ENCODE data around the gene SHFL. TPM values are rescaled to one million over a fixed set of nuclear protein-coding genes. Genes with fewer than 3 reads are reported as not detected.

SHFL gene
- total RNA-seq, 1 donor from 2014 or later = 28.7 TPM

DNA sequence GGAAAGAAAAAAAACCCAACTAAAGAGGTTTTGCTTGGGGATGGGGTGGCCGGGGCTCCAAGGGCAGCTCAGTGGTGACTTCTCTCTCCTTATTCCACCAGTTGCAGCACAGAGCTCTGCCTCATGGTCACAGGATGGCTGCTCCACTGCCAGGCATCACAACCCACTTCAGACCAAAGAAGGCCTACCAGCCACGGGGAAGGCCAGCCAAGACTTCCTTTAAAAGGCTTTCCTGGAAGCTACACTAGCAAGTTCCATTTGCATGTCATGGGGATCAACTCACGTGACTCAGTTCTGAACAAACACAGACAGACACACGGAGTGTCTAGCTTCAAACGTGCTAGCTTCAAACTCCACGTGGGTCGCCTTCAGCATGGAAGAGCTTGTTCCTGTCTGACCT, 46.8 kb downstream of the SHFL start:
- TF ChIP-seq, protein P1, sequence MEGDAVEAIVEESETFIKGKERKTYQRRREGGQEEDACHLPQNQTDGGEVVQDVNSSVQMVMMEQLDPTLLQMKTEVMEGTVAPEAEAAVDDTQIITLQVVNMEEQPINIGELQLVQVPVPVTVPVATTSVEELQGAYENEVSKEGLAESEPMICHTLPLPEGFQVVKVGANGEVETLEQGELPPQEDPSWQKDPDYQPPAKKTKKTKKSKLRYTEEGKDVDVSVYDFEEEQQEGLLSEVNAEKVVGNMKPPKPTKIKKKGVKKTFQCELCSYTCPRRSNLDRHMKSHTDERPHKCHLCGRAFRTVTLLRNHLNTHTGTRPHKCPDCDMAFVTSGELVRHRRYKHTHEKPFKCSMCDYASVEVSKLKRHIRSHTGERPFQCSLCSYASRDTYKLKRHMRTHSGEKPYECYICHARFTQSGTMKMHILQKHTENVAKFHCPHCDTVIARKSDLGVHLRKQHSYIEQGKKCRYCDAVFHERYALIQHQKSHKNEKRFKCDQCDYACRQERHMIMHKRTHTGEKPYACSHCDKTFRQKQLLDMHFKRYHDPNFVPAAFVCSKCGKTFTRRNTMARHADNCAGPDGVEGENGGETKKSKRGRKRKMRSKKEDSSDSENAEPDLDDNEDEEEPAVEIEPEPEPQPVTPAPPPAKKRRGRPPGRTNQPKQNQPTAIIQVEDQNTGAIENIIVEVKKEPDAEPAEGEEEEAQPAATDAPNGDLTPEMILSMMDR (conservative IDR thresholded peaks at IDR 0.05; ENCODE audit: low read depth, low read length) = no peak
- DNase-seq (ENCODE audit: low read depth) = no peak
- no peak overlapping the region for H3K4me3 ChIP-seq (ENCODE audit: low read depth, low read length)

DNA sequence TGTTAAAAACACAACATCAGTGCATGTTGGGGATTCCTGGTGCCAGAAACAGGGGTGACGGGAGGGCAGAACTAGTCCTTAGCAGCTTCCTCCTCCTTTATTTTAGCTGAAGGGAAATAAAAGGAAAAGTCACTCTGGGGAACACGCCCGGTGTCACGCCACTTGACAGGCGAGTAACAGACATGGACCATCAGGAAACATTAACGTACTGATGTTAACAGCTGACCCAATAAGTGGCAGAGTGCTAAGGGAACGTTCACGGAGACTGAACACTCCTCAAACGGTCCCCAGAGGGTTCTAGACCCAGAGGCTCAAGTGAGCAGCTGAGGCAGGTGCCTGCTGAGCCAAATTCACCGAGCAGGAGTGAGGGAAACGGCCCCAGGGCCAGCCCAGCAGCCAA, 47.5 kb downstream of the SHFL start:
- H3K4me3 ChIP-seq (ENCODE audit: low read depth, low read length) = no peak overlapping the region
- DNase-seq (ENCODE audit: low read depth) = no peak
- TF ChIP-seq, protein P1 (conservative IDR thresholded peaks at IDR 0.05; ENCODE audit: low read depth, low read length) = no peak

DNA sequence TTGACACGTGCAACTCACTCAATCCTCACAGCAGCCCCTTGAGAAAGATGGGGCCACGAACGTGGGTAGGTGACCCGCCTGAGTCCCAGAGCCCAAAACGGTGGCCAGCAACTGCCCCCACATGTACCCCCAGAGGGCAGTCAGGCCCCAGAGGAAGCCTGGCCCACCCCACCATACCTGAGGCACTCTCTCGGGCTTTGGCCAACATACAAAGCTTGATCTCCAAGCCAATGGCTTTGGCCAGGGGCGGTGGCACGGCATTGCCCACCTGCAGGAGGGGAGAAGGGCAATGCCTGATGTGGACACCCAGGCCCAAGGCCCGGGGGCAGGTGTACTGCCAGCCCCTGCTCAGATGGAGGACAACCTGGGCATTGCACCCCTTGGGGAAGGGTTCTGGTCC, 47.9 kb downstream of the SHFL start:
- no peak overlapping the region for H3K4me3 ChIP-seq (ENCODE audit: low read depth, low read length)
- TF ChIP-seq, protein P1 (conservative IDR thresholded peaks at IDR 0.05; ENCODE audit: low read depth, low read length) = no peak
- no peak for DNase-seq (ENCODE audit: low read depth)

DNA sequence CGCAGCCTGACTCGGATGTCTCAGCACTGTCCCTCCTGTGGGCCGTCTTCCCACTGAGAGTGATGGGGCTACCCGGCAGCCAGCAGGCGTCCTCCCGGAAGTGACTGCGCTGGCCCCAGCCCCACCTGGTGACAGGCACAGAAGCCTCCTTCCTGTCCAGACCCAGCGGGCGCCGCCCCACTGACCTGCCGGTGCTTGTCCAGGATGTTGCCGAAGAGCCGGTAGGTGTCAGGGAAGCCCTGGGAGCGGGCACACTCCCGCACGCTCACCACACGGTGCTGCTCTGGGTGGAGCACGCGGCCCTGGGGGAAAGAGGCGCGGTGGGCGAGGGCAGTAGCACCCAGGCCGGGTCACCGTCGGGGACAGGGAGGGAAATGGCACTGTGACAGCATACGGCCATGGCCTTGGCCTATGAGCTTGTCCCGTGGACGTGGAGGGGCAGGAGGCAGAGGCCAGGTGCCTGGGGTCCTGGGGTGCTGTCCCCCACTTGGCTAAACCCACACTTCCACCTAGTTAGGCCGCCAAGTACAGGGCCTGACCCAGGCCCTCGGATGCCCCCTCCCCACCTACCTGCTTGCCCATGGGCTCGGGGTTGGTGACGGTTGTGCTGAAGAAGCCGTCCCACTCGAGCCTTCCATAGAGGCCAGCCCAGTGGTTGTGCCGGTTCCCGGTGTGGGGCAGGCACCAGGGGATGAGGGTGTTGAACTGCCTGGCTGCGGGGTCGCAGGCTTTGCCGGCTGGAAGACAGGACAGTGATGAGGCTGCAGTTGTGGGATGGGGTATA, 49.6 kb downstream of the SHFL start:
- no peak overlapping the region for H3K4me3 ChIP-seq (ENCODE audit: low read depth, low read length)
- DNase-seq (ENCODE audit: low read depth) = no peak
- TF ChIP-seq, protein P1 (conservative IDR thresholded peaks at IDR 0.05; ENCODE audit: low read depth, low read length) = no peak

DNA sequence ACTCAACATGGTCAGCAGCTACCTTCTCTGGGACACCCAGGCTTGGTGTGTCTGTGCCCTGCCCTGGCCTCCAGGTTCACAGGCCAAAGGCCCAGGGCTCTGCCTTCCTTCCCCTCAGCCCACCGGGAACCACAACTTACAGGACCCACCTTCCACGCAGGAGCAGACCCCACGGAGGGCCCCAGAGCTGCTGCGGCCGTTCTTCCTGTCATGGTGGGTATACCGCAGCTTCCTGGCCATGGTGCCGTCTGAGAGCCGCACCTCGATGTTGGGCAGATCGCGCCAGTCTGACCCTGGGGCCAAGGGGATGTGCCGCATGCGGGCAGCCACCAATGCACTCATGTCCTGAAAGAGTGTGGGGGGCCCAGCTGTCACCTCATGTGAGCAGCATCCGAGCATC, 50.8 kb downstream of the SHFL start:
- H3K4me3 ChIP-seq (ENCODE audit: low read depth, low read length) = no peak overlapping the region
- TF ChIP-seq, protein P1 (conservative IDR thresholded peaks at IDR 0.05; ENCODE audit: low read depth, low read length) = no peak
- no peak for DNase-seq (ENCODE audit: low read depth)

DNA sequence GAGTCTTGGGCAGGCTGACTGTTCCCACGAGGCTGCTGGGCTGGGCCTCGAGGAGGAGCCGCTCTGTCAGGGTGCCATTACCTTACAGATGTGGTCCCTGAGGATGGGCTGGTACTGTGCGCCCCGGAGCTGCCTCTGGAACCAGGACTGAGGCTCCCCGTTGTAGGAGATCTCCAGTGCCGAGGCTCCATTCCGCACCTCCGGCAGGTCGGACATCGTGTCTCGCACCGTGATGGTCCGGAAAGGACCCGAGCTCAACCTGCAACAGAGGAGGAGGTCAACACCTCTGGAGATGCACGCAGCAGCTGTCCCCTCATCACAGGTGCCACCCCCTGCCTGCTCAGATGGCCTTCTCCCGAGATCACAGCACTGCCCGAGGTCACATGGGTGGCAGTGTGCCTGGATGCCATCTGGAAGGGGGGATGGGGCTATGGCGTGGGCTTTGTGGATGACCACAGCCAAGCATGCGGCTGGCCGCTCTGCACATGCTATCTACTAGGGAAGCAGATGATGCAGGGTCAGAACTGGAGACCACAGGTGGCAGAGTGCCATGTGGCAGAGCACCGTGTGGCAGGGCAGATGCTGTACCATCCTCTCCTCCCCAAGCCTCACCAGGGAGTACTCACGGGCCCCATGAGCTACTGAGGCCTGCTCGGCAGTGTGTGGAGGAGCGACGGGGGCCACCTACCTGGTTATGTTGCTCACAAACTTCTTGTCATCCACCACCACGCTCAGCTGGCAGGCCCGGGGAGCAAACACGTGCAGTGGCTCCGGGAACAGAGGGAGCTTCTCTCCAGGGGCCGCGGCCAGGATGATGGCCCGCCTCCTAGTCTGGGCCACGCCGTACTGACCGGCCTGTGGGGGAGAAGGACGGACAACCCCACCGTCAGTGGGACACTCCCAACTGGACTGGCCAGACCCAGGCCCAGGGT, 51.9 kb downstream of the SHFL start:
- no peak for DNase-seq (ENCODE audit: low read depth)
- no peak overlapping the region for H3K4me3 ChIP-seq (ENCODE audit: low read depth, low read length)
- TF ChIP-seq, protein P1 (conservative IDR thresholded peaks at IDR 0.05; ENCODE audit: low read depth, low read length) = no peak
